HG02763 (cell line): ENCODE data around the gene SETD4.
"Not testable (repeated sequence)": the region's sequence is repeated elsewhere in the genome, so short reads cannot be mapped to it uniquely, and the experiment has no call there.

Experiments
- ATAC-seq: cut with Tn5 transposase; IDR thresholded peaks from one replicate; pipeline ENCODE4 v1.9.1; 2021; ENCODE audit warnings: mild to moderate bottlenecking, moderate library complexity; ENCODE audit not compliant: unreplicated experiment

SETD4 gene, protein sequence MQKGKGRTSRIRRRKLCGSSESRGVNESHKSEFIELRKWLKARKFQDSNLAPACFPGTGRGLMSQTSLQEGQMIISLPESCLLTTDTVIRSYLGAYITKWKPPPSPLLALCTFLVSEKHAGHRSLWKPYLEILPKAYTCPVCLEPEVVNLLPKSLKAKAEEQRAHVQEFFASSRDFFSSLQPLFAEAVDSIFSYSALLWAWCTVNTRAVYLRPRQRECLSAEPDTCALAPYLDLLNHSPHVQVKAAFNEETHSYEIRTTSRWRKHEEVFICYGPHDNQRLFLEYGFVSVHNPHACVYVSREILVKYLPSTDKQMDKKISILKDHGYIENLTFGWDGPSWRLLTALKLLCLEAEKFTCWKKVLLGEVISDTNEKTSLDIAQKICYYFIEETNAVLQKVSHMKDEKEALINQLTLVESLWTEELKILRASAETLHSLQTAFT

DNA sequence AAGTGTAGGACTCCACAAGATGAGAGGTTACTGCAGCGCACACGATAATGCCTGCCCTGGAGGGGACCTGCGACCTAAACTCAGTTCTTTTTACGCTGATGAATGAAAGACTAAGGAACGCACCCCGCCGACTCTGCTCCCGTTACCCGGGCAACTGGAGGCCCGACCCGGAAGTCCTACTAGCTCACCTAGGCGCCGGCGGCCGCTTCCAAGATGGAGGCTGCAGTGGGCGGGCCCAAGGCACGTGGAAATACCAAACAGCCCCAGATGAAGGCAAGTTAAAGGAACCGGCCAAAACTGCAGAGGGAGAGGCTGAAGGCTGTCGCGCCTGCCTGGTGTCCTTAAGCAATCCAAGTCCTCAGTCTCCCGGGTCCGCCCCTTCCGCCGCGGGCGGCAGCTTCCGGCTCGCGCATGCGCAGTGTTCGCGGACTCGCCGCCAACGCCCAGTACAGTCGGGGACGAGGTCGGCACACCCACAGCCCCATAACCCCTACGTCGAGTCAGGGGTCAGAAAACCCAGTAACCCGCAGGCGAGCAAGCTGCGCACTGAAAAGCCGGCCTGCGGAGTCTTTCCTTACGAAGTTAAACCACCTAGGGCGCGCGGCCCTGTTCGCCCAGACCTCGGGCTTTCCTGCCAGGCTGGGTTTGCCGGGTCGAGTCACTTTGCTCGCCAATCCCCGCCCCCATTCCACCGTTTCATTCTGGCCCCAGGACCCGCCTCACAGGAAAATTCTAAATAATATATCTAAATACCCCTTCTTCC lies at the start of gene SETD4:
Gene SETD4, minus strand, starts transcription at position 368 of the 763 bp plus-strand sequence. CDS start 1,638 bp downstream, outside the sequence.
- ATAC-seq = peak; percentile 92

DNA sequence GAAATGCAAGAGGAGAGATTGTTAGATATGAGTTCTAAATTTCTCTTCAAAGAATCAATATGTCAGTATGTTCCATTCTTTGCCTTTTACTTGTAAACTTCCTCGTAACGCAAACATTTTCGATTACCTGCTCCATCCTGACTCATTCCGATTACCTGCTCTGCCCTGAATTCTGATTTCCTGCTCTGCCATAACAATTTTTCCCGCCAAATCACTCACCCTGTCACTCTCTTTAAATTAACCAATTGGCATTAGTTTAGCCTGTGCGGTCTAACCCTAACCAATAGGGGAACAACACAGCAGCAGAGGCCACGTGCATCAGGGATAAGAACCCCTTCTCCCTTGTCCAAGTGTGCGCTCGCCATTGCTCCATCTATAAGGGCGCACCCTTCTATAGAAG lies 49.5 kb upstream of the SETD4 start:
- ATAC-seq = no peak

DNA sequence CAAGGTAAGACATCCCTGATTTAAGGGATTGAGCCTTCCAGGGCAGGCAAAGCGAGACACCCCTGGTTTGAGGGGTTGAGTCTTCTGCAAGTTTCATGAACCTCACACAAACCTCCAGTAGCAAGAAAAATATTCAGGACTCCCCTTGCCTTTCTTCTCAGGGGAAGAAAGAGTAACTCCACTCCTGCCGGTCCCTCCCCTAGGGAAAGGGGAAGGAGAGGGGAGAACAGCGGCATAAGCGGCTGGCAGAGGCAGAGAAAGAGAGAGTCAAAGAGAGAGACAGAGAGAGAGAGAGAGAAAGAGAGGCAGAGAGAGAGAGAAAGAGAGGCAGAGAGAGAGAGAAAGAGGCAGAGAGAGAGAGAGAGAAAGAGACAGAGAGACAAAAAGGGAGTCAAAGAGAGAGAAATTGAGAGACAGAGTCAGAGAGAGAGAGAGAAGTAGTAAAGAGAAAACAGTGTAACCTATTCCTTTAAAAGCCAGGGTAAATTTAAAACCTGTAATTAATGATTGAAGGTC lies 45.1 kb upstream of the SETD4 start:
- ATAC-seq = no peak

DNA sequence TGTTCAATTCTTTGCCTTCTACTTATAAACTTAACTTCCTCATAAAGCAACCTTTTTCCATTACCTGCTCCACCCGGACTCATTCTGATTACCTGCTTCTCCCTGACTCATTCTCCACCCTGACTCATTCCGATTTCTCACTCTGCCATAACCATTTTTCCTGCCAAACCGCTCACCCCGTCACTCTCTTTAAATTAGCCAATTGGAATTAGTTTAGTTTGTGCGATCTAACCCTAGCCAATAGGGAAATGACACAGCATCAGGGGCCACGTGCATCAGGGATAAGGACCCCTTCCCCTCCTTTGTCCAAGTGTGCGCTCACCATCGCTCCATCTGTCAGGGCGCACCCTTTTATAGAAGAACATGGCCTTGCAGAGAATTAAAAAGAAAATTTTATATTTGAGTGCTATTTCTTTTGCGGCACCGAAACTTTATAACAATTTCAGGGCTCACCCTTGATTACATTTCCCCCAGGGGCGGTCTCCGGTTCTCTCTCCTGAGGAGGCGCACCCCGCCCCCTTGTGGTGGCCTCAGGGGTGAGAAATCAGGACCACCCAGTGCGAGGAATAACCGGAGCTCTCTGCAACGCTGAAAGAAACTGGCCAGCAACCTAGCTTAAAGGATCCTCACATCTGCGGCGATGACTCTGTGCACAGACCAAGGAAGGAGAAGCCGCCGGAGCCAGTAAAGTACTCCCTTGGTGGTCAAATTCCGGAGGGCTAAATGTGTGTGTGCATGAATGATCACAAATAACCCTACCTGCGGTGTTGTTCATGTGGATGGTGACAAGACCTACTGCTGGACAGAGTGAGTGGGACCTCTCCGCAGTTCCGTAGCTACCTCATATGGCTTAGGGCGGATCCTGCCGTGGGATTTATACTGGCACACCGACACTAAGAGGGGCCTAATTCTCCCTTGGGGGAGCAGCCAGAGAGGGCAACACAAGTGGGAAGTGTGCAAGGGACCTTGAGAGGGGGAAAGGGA lies 44.3 kb upstream of the SETD4 start:
- ATAC-seq = no peak

DNA sequence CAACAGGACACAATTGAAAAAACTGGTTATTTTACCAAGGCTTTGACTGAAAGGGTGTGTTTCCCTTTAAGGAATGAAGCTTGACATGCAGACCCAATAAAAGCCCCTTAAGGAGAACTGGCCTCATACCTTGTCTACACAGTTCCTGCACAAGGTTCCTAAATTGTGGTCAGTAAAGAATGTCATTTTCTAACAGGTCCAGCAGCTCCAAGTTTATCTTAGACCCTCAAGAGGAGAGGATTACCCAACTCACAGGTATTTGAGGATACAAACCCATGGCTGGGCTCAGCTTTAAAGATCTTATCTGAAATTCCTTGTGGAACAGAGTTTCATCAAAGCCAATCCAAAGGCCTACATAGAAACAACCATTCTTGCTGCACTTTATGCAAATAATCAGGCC lies 43.1 kb upstream of the SETD4 start:
- ATAC-seq = no peak

DNA sequence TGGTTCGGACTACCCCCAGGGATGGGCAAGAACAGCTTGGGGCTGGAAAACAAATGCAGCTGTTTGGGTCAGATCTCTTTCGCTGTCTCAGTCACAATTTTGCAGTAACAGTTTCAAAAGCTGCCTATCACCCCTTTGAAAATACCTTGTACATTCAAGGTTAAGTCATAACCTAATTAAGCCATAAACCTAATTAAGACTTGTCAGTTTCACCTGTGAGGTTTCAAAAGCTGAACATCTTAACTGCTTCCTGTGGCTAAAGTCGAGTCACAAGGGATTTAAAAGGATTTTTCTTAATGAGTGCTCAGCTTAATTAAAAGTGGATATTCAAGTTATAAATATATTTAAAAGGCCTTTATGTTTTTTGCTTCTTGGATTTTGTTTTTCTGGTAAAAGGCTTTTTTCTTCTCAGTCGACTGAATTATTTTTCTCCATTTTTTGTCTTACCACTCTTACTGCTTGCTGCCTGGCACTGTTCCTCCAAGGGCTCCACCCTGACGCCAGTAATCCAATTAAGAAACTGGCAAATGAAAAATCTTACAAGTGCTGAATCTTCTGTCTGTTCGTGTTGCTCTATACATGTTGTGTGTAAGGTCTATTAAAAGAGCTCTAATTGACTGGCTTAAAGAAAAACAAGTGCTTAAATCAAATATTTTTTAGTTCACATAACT lies 40.8 kb upstream of the SETD4 start:
- no peak for ATAC-seq

DNA sequence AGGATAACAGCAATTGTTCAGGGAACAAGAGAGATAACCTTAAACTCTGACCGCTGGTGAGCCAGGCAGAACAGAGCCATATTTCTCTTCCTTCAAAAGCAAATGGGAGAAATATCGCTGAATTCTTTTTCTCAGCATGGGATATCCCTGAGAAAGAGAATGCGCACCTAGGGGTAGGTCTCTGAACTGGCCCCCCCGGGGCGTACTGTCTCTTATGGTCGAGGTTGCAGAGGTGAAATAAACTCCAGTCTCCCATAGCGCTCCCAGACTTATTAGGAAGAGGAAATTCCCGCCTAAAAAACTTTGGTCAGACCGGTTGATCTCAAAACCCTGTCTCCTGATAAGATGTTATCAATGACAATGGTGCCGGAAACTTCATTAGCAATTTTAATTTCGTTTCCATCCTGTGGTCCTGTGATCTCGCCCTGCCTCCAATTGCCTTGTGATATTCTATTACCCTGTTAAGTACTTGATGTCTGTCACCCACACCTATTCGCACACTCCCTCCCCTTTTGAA lies 39.4 kb upstream of the SETD4 start:
- not testable (repeated sequence) for ATAC-seq

DNA sequence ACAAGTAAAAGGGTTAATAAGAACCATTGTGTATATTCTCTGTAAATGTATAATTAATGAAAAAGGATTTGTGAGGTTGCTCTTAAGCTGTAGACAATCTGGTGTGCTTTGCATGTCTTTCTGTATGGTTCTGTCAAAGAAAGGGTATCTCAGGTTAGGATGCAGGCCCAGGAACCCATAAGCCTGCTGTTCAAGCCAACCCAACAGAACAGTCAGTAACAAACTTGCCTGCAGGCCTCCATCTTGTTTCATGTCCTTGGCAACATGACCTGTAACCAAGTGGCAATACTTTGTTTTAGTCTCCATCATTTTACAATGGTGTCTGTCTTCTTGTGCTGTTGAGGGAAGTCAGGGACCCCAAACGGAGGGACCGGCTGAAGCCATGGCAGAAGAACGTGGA lies 38.7 kb upstream of the SETD4 start:
- ATAC-seq = no peak

DNA sequence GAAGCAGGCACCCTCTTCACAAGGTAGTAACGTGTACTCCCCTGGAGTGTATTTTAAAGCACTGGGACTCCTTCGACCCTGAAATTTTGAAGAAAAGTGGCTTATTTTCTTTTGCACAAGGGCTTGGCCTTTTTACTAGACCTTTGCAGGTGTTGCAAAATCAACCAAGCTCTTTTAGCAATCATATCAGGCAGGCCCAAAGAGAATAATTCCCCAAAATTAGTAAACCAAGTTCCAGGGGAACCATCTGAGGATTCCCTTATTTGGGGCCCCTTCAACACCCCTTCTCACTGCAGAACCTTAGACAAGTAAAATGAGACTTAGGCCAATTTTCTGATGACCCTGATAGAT lies 37.8 kb upstream of the SETD4 start:
- ATAC-seq = no peak

DNA sequence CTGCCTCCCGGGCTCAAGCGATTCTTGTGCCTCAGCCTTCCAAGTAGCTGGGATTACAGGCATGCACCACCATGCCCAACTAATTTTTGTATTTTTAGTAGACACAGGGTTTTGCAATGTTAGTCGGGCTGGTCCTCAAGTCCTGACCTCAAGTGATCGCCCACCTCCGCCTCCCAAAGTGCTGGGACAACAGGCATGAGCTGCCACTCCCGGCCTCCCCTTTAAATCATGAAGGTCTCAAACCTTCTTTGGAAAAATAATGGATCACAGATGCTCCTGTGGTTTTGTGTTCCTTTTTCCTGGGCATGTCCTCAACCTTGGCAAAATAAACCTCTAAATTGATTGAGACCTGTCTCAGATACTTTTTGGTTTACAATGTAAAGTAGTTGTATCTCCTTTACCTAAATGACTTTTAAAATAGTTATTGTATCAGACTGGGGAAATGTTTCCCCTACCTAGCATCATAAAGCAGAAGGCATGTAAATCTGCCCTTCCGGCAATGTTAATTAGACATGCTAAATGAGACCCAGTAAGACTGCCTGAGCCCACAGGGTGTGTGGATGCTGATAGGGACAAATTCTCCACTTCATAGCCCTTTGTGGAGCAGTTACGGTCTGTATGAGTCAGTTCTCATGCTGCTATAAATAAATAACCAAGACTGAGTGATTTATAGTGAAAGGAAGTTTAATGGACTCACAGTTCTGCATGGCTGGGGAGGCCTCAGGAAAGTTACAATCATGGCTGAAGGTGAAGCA lies 37.3 kb upstream of the SETD4 start:
- no peak for ATAC-seq

DNA sequence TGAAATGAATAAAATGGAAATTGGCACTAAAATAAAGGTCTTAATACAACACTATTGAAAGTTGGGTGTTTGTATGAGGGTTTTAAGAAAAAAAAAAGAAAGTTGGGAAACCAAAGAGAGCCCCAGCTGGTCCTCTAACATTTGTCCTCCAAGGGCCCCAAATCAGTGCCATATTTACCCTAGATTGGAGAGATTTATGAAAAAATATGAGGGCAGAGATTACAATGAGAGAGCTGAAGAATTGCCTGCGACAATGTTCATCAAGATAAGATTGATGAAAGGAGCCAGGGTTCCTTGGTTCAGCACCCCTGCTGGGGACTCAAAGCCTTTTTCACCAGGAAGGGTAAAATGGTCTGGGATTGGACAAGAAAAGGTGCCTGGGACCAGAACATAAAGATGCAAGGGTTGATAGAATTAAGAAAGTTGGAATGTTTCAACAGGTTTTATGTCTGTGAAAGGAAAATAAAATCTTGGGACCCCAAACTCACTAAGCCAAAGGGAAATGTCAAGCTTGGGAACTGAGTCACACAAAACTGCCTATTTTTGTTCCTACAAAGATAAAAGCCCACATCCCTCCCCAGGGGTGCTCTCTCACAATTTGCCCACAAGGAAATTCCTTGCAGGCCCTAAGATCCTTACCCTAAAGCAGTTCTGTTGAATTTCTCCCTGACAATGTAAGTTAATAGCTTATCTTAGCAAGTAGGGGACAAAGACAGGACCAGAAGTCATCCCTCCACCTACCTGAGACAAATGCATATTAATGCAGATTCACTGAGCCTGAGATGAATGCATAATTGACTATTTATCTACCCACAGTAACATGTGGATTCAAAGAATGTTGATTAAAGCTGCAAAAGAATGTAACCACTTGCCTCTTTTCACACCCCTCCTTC lies 36.3 kb upstream of the SETD4 start:
- ATAC-seq = no peak

DNA sequence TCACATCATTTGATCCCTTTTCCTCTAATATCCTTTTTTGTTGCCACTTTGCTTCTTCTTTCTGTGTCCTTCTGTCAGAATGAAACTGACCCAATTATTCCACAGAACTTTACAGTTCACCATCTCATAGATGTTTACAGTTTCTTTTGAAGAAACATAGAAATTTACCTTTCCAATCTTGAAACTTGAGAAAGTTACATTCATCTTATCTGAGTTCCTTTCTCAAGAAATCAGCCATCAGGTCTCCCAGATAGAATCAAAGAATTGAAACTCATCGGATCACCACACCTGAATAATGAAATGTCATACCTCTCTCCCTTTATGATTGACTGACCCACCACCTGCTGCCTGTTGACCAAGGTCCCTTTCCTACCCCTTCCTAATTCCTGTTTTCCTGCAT lies 33.2 kb upstream of the SETD4 start:
- ATAC-seq = no peak

DNA sequence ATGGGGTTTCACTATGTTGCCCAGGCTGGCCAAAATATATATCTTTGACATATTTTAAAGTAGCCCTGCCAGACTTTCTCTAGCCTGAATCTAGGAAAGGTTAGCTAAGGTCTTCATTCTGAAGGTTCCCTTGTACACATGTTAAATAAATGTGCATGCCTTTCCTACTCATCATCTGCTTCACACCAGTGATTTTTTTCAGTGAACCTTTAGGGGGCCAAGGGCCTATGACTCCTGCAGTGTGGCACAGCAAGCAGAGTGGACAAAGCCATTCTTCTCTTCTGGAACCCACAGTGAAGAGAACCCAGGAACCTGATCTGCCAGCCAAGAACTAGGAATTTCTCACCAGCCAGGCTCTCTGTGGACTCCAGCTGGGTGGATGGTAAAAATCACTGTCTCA lies 32.4 kb upstream of the SETD4 start:
- ATAC-seq = no peak

DNA sequence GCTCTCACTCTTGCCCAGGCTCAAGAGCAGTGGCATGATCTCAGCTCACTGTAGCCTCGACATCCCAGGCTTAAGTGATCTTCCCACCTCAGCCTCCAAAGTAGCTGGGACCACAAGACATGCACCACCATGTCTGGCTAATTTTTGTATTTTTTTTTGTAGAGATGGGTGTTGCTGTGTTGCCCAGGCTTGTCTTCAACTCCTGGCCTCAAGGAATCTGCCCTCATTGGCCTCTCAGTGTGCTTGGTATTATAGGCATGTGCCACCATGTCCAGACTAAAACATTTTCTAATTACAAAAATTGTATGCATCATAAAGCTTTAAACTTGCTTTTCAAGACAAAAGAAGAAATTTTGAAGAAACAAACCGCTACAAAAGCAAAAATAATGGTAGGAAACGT lies 29.6 kb upstream of the SETD4 start:
- no peak for ATAC-seq

DNA sequence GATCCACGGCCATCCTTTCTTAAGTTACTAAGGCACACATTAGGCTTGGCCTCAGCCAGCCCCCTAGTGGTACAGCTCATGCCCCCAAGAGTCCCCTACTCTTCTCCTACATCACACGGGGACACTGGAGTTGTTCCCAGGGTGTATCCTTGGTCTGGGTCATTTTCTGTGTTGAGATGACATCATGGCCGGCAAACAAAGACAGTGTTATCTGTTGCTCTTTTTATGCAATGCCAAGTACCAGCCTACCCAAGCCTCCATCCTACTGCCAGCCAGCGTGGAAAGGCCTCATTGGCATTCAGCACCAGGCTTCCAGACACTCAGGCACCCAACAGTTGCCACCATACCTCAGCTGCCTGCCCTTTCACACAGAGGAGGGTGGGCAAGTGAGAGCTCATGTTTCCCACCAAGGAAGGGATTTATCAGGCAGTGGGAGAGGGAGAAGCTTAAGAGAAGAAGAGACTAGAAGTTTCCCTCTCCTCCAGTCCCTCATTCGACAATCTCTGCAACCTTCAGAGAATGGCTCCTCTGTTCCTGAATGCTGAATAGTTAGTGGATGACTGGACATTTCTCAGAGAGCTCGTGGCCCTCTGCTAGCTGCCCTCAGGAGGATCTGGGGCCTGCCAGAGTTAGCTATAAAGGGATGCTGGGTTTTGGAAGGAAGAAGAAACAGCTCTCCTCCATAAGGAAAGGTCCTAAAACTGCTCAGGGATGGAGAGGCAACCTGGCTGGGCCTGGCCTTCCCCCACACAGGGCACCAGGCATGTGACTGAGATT lies 27.2 kb upstream of the SETD4 start:
- ATAC-seq = no peak

DNA sequence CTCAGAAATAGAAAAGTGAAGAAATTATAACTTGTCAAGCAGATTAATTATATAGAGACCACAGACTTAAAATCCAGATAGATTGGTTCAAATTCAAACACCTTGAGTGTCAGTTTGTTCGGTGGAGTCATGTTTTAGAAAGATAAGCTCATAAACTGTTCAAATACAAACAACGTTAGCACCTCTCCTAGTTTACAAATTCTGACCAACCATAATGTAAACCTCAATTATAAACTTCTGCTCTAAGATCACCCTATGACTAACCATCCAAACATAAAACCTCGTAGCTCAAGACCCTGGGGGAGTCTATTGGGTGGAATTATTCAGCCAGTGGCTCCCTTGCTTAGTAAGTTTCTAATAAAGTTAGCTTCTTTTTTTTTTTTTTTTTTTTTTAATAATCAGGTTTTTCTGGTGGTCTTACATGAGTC lies 21.9 kb upstream of the SETD4 start:
- no peak for ATAC-seq

DNA sequence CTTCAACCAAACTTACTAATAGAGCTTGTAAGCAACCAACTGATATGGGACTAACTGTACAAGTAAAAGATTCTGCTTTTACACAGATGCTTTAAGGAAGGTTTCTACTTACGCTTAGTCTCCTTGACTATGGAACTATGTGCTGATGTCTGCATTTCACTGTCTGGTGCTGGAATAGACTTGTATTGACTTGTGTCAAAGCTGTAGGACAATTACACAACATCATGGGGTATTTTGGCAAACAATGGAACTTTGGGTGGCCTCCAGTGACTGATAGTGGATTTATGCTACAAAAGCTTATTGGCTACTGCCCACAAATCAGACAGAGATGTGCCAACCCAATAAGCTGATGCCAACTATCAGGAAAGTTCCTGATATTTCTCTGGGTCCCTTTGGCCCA lies 20.1 kb upstream of the SETD4 start:
- ATAC-seq = no peak

DNA sequence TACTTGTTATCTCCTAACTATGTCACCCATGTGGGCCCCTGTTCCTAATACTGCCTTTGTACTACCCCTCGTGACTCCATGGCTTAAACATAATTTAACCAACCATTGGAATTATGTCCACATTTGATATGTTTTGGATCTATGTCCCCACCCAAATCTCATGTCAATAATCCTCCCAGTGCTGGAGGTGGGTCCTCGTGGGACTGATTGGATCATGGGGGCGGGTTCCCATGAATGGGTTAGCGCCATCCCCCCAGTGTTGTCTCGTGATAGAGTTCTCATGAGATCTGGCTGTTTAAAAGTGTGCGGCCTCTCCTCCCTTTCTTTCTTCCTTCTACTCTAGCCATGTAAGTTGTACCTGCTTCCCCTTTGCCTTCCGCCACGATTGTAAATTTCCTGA lies 19.3 kb upstream of the SETD4 start:
- ATAC-seq = no peak
